Suprapubic skin (tissue), 4 donors: ENCODE results near the gene LRRC7. TPM values are rescaled to one million over a fixed set of nuclear protein-coding genes. Genes with fewer than 3 reads are reported as not detected.

Experiments
- DNase-seq, 2 donors: peaks; one replicate each; pipeline ENCODE4 v3.0.0-alpha.2; 2019; ENCODE audit warnings: low spot score in 2 of 2
- H3K27ac ChIP-seq: fragments of 200-600 bp; sonication (generic); one replicate; pipeline ENCODE4 v1.5.1; 2019
- H3K27me3 ChIP-seq: fragments of 200-600 bp; sonication (generic); one replicate; pipeline ENCODE4 v1.5.1; 2019
- H3K36me3 ChIP-seq: fragments of 200-600 bp; sonication (generic); one replicate; pipeline ENCODE4 v1.5.1; 2019
- H3K4me1 ChIP-seq: fragments of 200-600 bp; sonication (generic); one replicate; pipeline ENCODE4 v1.5.1; 2019
- H3K4me3 ChIP-seq: fragments of 200-600 bp; sonication (generic); one replicate; pipeline ENCODE4 v1.5.1; 2019; ENCODE audit warnings: mild to moderate bottlenecking
- H3K9me3 ChIP-seq: fragments of 200-600 bp; sonication (generic); one replicate; pipeline ENCODE4 v1.5.1; 2019
- CTCF ChIP-seq, 2 donors: fragments of 200-600 bp in 1 of 2; fragments of 450-650 bp in 1 of 2; sonication (generic) in 1 of 2; IDR thresholded peaks; one replicate each; pipeline ENCODE4 v1.5.1; 2016 to 2019; ENCODE audit warnings: antibody characterized with exemption in 2 of 2, mild to moderate bottlenecking in 1 of 2, moderate library complexity in 1 of 2
- EP300 ChIP-seq: sonication (generic); formaldehyde crosslinking; IDR thresholded peaks from one replicate; pipeline ENCODE4 v1.6.1; 2017; ENCODE audit warnings: antibody characterized with exemption
- POLR2A ChIP-seq, 2 donors: fragments of 450-650 bp; IDR thresholded peaks; one replicate each; pipeline ENCODE4 v1.6.1; 2017; ENCODE audit warnings: antibody characterized with exemption in 2 of 2, mild to moderate bottlenecking in 2 of 2, moderate library complexity in 2 of 2
- POLR2AphosphoS5 ChIP-seq, 3 donors: sonication (generic); formaldehyde crosslinking; IDR thresholded peaks; one replicate each; pipeline ENCODE4 v1.6.1; 2017; ENCODE audit warnings: antibody characterized with exemption in 3 of 3
- WGBS: methylation state at CpG from one replicate; pipeline ENCODE4 v1.1.5; 2018; 5-methylcytosine and 5-hydroxymethylcytosine counted together
- total RNA-seq, 4 donors: library from RNA; depleted of rRNA; stranded (reverse); fragments of >200 nt; gene quantifications; one replicate each; pipeline ENCODE4 v1.1.0, GENCODE V29; 2016

LRRC7 gene
- total RNA-seq, 4 donors from 2014 or later = 0.24 to 0.98 (median 0.47) TPM

GRCh38 chr1:70101231-70101630 lies 533.5 kb downstream of the LRRC7 start:
- Histone ChIP-seq H3K9me3 (no peaks in the 10 kb centered on the region), H3K36me3 (no peaks in the 10 kb centered on the region), H3K4me3 (no peak overlapping the region), H3K27me3 (no peaks in the 10 kb centered on the region), H3K4me1 (no peaks in the 10 kb centered on the region), H3K27ac (no peak overlapping the region)
- DNase-seq = no peak
- 76% methylated on average over 2 of the region's 2 CpGs for WGBS
- no peak for TF ChIP-seq POLR2AphosphoS5 (IDR thresholded peaks at IDR 0.05)
- no peak for TF ChIP-seq CTCF (IDR thresholded peaks at IDR 0.05)
- no peak for TF ChIP-seq POLR2A (IDR thresholded peaks at IDR 0.05)
- TF ChIP-seq EP300 = no peak

GRCh38 chr1:70101774-70102173 lies 534.1 kb downstream of the LRRC7 start:
- H3K27ac ChIP-seq = no peak overlapping the region
- no peaks in the 10 kb centered on the region for H3K27me3 ChIP-seq
- no peaks in the 10 kb centered on the region for H3K9me3 ChIP-seq
- no peak for DNase-seq
- no peaks in the 10 kb centered on the region for H3K36me3 ChIP-seq
- WGBS = 74% methylated on average over 1 of the region's 1 CpG
- TF ChIP-seq EP300 (no peak), CTCF (IDR thresholded peaks at IDR 0.05) (no peak), POLR2A (IDR thresholded peaks at IDR 0.05) (no peak), POLR2AphosphoS5 (IDR thresholded peaks at IDR 0.05) (no peak)
- no peaks in the 10 kb centered on the region for H3K4me1 ChIP-seq
- no peak overlapping the region for H3K4me3 ChIP-seq

GRCh38 chr1:70103770-70104169 lies 536.0 kb downstream of the LRRC7 start:
- H3K9me3 ChIP-seq = no peaks in the 10 kb centered on the region
- TF ChIP-seq CTCF (IDR thresholded peaks at IDR 0.05) = no peak
- no peaks in the 10 kb centered on the region for H3K4me1 ChIP-seq
- no peak for DNase-seq
- H3K27me3 ChIP-seq = no peaks in the 10 kb centered on the region
- H3K36me3 ChIP-seq = no peaks in the 10 kb centered on the region
- no peak overlapping the region for H3K4me3 ChIP-seq
- WGBS = 86% methylated on average over 1 of the region's 1 CpG
- H3K27ac ChIP-seq = no peak overlapping the region

GRCh38 chr1:70109241-70109640 lies 541.5 kb downstream of the LRRC7 start:
- DNase-seq = no peak
- H3K4me1 ChIP-seq = no peaks in the 10 kb centered on the region
- TF ChIP-seq POLR2AphosphoS5 (IDR thresholded peaks at IDR 0.05) = no peak
- no peak for TF ChIP-seq EP300
- TF ChIP-seq CTCF (IDR thresholded peaks at IDR 0.05) = no peak
- TF ChIP-seq POLR2A (IDR thresholded peaks at IDR 0.05) = no peak
- no peaks in the 10 kb centered on the region for H3K27me3 ChIP-seq
- H3K27ac ChIP-seq = no peak overlapping the region
- no peaks in the 10 kb centered on the region for H3K9me3 ChIP-seq
- H3K4me3 ChIP-seq = no peak overlapping the region
- no peaks in the 10 kb centered on the region for H3K36me3 ChIP-seq
- WGBS = 91% methylated on average over 5 of the region's 5 CpGs

- 86% methylated on average over 5 of the region's 5 CpGs for WGBS
- Histone ChIP-seq H3K4me1 (no peaks in the 10 kb centered on the region), H3K36me3 (no peaks in the 10 kb centered on the region), H3K4me3 (no peak overlapping the region), H3K27me3 (no peaks in the 10 kb centered on the region), H3K27ac (no peak overlapping the region), H3K9me3 (no peaks in the 10 kb centered on the region)
- TF ChIP-seq POLR2AphosphoS5 (IDR thresholded peaks at IDR 0.05) (no peak), POLR2A (IDR thresholded peaks at IDR 0.05) (no peak), CTCF (IDR thresholded peaks at IDR 0.05) (no peak), EP300 (no peak)
- DNase-seq = no peak
Observed at GRCh38 chr1:70112838-70113237, 545.1 kb downstream of the LRRC7 start.
